H9 (cell line): ENCODE results near the gene NCOR1. TPM values are rescaled to one million over a fixed set of nuclear protein-coding genes. Genes with fewer than 3 reads are reported as not detected.

ENCODE experiments used
- DNase-seq: peaks from one replicate; pipeline ENCODE4 v3.0.0-alpha.2; 2017
- H2AFZ ChIP-seq: one replicate; pipeline ENCODE4 v1.6.1; 2013; ENCODE audit warnings: mild to moderate bottlenecking, low read length, control low read depth, moderate library complexity
- H2AK5ac ChIP-seq: 2 replicates; pipeline ENCODE4 v1.6.1; 2013; ENCODE audit warnings: low read length, control low read depth, mixed read lengths; ENCODE audit not compliant: insufficient read length
- H2BK120ac ChIP-seq: one replicate; pipeline ENCODE4 v1.6.1; 2013; ENCODE audit warnings: low read depth, mild to moderate bottlenecking, low read length, control low read depth, inconsistent platforms; ENCODE audit not compliant: poor library complexity, severe bottlenecking
- H2BK12ac ChIP-seq: 2 replicates; pipeline ENCODE4 v1.6.1; 2013; ENCODE audit warnings: low read length, control low read depth, mixed read lengths, low read depth; ENCODE audit not compliant: insufficient read length
- H2BK15ac ChIP-seq: 2 replicates; pipeline ENCODE4 v1.6.1; 2013; ENCODE audit warnings: low read depth, low read length, control low read depth
- H2BK20ac ChIP-seq: one replicate; pipeline ENCODE4 v1.6.1; 2013; ENCODE audit warnings: low read depth, mild to moderate bottlenecking, low read length, control low read depth, inconsistent platforms; ENCODE audit not compliant: poor library complexity, severe bottlenecking
- H2BK5ac ChIP-seq: 2 replicates; pipeline ENCODE4 v1.6.1; 2013; ENCODE audit warnings: low read length, control low read depth, mixed read lengths; ENCODE audit not compliant: insufficient read length
- H3K14ac ChIP-seq: 2 replicates; pipeline ENCODE4 v1.6.1; 2013; ENCODE audit warnings: low read length, control low read depth; ENCODE audit not compliant: insufficient read depth
- H3K18ac ChIP-seq: 2 replicates; pipeline ENCODE4 v1.6.1; 2013; ENCODE audit warnings: low read depth, mild to moderate bottlenecking, mixed read lengths, low read length, control low read depth; ENCODE audit not compliant: insufficient read length
- H3K23ac ChIP-seq: 2 replicates; pipeline ENCODE4 v1.6.1; 2013; ENCODE audit warnings: low read length, control low read depth, mixed read lengths, low read depth; ENCODE audit not compliant: insufficient read length
- H3K23me2 ChIP-seq: 2 replicates; pipeline ENCODE4 v1.6.1; 2013; ENCODE audit warnings: low read depth, mild to moderate bottlenecking, mixed read lengths, low read length, control low read depth; ENCODE audit not compliant: insufficient read length, poor library complexity, severe bottlenecking
- H3K27ac ChIP-seq: 2 replicates; pipeline ENCODE4 v1.5.1; 2013; ENCODE audit warnings: low read length, control low read depth, mixed read lengths, low read depth; ENCODE audit not compliant: insufficient read length
- H3K27me3 ChIP-seq: 2 replicates; pipeline ENCODE4 v1.6.1; 2013; ENCODE audit warnings: low read length, control low read depth, inconsistent platforms; ENCODE audit not compliant: insufficient read depth
- H3K4ac ChIP-seq: 2 replicates; pipeline ENCODE4 v1.6.1; 2013; ENCODE audit warnings: low read depth, mild to moderate bottlenecking, control low read depth, inconsistent platforms, low read length, moderate library complexity
- H3K4me1 ChIP-seq: 2 replicates; pipeline ENCODE4 v1.6.1; 2013; ENCODE audit warnings: low read length, control low read depth, inconsistent platforms; ENCODE audit not compliant: insufficient read depth
- H3K4me2 ChIP-seq: 2 replicates; pipeline ENCODE4 v1.6.1; 2013; ENCODE audit warnings: low read length, control low read depth, mixed read lengths; ENCODE audit not compliant: insufficient read length, insufficient read depth
- H3K56ac ChIP-seq: 2 replicates; pipeline ENCODE4 v1.6.1; 2013; ENCODE audit warnings: low read depth, mild to moderate bottlenecking, mixed read lengths, low read length, control low read depth; ENCODE audit not compliant: insufficient read length
- H3K79me1 ChIP-seq: 2 replicates; pipeline ENCODE4 v1.6.1; 2013; ENCODE audit warnings: low read depth, mild to moderate bottlenecking, moderate library complexity, low read length, control low read depth, inconsistent platforms; ENCODE audit not compliant: insufficient read depth, poor library complexity, severe bottlenecking
- H3K79me2 ChIP-seq: 2 replicates; pipeline ENCODE4 v1.6.1; 2013; ENCODE audit warnings: low read length, control low read depth, inconsistent platforms; ENCODE audit not compliant: insufficient read depth
- H3K9ac ChIP-seq: 2 replicates; pipeline ENCODE4 v1.6.1; 2013; ENCODE audit warnings: low read length, control low read depth, mixed read lengths; ENCODE audit not compliant: insufficient read length; ENCODE audit errors: extremely low read depth
- H3K9me3 ChIP-seq: one replicate; pipeline ENCODE4 v1.6.1; 2013; ENCODE audit warnings: low read depth, low read length, inconsistent platforms; ENCODE audit not compliant: control insufficient read depth
- H3T11ph ChIP-seq: one replicate; pipeline ENCODE4 v1.6.1; 2013; ENCODE audit warnings: mild to moderate bottlenecking, low read length, control low read depth, inconsistent platforms
- H4K20me1 ChIP-seq: one replicate; pipeline ENCODE4 v1.6.1; 2013; ENCODE audit not compliant: control insufficient read depth, insufficient read length, insufficient read depth
- H4K5ac ChIP-seq: 2 replicates; pipeline ENCODE4 v1.6.1; 2013; ENCODE audit warnings: low read depth, mild to moderate bottlenecking, mixed read lengths, low read length, control low read depth; ENCODE audit not compliant: insufficient read length
- H4K8ac ChIP-seq: replicated peaks from 2 replicates; pipeline ENCODE4 v1.6.1; 2013; ENCODE audit warnings: low read length, control low read depth, mixed read lengths, low read depth; ENCODE audit not compliant: insufficient read length
- H4K91ac ChIP-seq: 2 replicates; pipeline ENCODE4 v1.6.1; 2013; ENCODE audit warnings: low read depth, mild to moderate bottlenecking, moderate library complexity, mixed read lengths, low read length, control low read depth; ENCODE audit not compliant: insufficient read length
- H3K27ac Mint-ChIP-seq, 3 experiments: 2 replicates in 2 of 3; 3 replicates in 1 of 3; pipeline ENCODE4 v1.8.0; 2020 to 2021; ENCODE audit warnings: mixed read lengths in 3 of 3, mild to moderate bottlenecking in 1 of 3, moderate library complexity in 1 of 3
- H3K27me3 Mint-ChIP-seq: 2 replicates; pipeline ENCODE4 v1.8.0; 2021; ENCODE audit warnings: low read depth, mild to moderate bottlenecking, moderate library complexity, mixed read lengths
- H3K36me3 Mint-ChIP-seq, 3 experiments: 2 replicates in 2 of 3; 3 replicates in 1 of 3; pipeline ENCODE4 v1.8.0; 2020 to 2021; ENCODE audit warnings: low read depth in 3 of 3, mixed read lengths in 3 of 3; ENCODE audit not compliant: insufficient read depth in 1 of 3
- H3K4me1 Mint-ChIP-seq, 2 experiments: 2 replicates each; pipeline ENCODE4 v1.8.0; 2020; ENCODE audit warnings: mixed read lengths in 2 of 2
- H3K4me3 Mint-ChIP-seq, 2 experiments: 2 replicates in 1 of 2; 3 replicates in 1 of 2; pipeline ENCODE4 v1.8.0; 2020 to 2021; ENCODE audit warnings: mild to moderate bottlenecking in 2 of 2, mixed read lengths in 2 of 2, moderate library complexity in 1 of 2
- H3K9me3 Mint-ChIP-seq, 2 experiments: 2 replicates in 1 of 2; 3 replicates in 1 of 2; pipeline ENCODE4 v1.8.0; 2020; ENCODE audit warnings: mild to moderate bottlenecking in 2 of 2, mixed read lengths in 2 of 2, moderate library complexity in 1 of 2
- WGBS: extraction: QIAGEN DNeasy Blood & Tissue Kit; methylation state at CpG from one replicate; pipeline ENCODE4 v1.1.7; 2013; ENCODE audit warnings: missing lambda C conversion rate, low lambda C conversion rate, mixed read lengths; ENCODE audit not compliant: insufficient read length; ENCODE audit errors: extremely low coverage; 5-methylcytosine and 5-hydroxymethylcytosine counted together
- total RNA-seq: library from RNA; stranded (reverse); gene quantifications from 2 replicates; pipeline ENCODE4 v1.2.1, GENCODE V29; 2021
- TF ChIP-seq, protein P1 (sequence below): fragments of 200-600 bp; sonication (generic); conservative IDR thresholded peaks from 3 replicates; pipeline ENCODE4 v1.8.0; 2021; ENCODE audit warnings: antibody characterized with exemption, mild to moderate bottlenecking

NCOR1 gene
- total RNA-seq, 1 experiment from 2014 or later, result 119 TPM

DNA sequence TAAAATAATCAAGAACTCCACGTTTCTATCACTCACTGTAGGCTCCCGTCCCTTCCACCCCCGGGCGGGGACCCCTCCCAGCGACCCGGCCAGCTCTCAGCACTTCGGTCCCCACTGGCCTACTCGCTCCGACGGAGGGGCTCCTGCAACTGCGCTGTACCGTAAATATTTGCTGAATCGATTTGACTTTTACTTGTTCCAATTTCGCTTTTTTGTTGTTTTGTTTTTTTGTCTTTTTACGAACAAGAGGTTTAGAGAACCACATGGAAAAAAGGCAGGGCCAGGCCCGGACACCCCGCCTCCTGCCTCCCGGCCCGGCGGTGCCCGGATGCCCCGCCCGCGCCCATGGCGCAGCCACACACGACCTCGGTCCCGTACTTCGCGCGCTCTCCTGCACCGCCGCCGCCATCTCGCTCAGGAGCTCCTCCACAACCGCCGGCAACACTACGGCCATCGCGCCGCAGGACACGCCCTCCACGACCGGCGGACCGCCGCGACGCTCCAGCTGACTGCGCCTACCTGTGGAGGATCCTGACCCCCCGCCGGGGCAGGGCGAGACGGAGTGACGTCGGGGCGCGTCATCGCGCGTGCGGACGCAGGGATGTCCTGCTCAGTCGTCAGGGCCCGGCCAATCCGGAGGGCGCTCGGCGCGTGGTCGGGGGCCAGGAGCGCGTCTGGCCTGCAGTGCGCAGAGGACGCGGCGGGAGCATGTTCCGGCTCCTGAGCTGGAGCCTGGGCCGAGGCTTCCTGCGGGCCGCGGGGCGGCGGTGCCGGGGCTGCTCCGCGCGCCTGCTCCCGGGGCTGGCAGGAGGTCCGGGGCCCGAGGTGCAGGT is 216.0 kb downstream of the NCOR1 start, which contains the start of the genes TTC19 and ZSWIM7:
TSS of gene TTC19 (plus strand) at position 684 of the 833 bp plus-strand sequence. CDS start at position 709, 25 bp downstream.
TSS of gene ZSWIM7 (minus strand) at position 564 of the 833 bp plus-strand sequence. CDS start at position 454, 110 bp downstream.
- Histone ChIP-seq H4K91ac (no peak within 1 kb of the TSS), H3K23me2 (peaks cover 7% of the 10 kb centered on the region), H4K5ac (no peak within 1 kb of the TSS), H2AK5ac (no peak within 1 kb of the TSS), H3K27me3 (no peaks in the 10 kb centered on the region), H4K8ac (no peak within 1 kb of the TSS), H3K9ac (peak within 1 kb of the TSS; percentile 77), H3T11ph (no peak within 1 kb of the TSS), H2BK5ac (no peak within 1 kb of the TSS), H3K23ac (no peak within 1 kb of the TSS), H2AFZ (no peak within 1 kb of the TSS), H2BK15ac (no peak within 1 kb of the TSS), H3K4ac (no peak within 1 kb of the TSS; the same call in 1 of the 2 replicates), H3K4me1 (0 out of 2 replicates have a peak, but pooled peaks cover 4% of the 10 kb centered on the region), H3K14ac (peak within 1 kb of the TSS; percentile 94), H2BK20ac (no peak within 1 kb of the TSS), H3K79me2 (peaks cover 13% of the 10 kb centered on the region; the same call in 1 of the 2 replicates), H2BK12ac (no peak within 1 kb of the TSS), H4K20me1 (no peaks in the 10 kb centered on the region), H3K79me1 (peaks cover 8% of the 10 kb centered on the region), H3K9me3 (no peaks in the 10 kb centered on the region), H2BK120ac (no peak within 1 kb of the TSS), H3K56ac (no peak within 1 kb of the TSS), H3K18ac (peak within 1 kb of the TSS; percentile 93), H3K27ac (peak within 1 kb of the TSS; percentile 1), H3K4me2 (peak within 1 kb of the TSS; percentile 93)
- WGBS, result no CpG with 5 or more reads among the region's 91 CpGs
- peak; percentile 99 for DNase-seq
- peaks cover 7 to 10% of the 10 kb centered on the region in 2 experiments for H3K9me3 Mint-ChIP-seq
- TF ChIP-seq, protein P1, sequence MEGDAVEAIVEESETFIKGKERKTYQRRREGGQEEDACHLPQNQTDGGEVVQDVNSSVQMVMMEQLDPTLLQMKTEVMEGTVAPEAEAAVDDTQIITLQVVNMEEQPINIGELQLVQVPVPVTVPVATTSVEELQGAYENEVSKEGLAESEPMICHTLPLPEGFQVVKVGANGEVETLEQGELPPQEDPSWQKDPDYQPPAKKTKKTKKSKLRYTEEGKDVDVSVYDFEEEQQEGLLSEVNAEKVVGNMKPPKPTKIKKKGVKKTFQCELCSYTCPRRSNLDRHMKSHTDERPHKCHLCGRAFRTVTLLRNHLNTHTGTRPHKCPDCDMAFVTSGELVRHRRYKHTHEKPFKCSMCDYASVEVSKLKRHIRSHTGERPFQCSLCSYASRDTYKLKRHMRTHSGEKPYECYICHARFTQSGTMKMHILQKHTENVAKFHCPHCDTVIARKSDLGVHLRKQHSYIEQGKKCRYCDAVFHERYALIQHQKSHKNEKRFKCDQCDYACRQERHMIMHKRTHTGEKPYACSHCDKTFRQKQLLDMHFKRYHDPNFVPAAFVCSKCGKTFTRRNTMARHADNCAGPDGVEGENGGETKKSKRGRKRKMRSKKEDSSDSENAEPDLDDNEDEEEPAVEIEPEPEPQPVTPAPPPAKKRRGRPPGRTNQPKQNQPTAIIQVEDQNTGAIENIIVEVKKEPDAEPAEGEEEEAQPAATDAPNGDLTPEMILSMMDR, result no peak
- peaks cover 13 to 16% of the 10 kb centered on the region in 2 experiments for H3K4me1 Mint-ChIP-seq
- no peaks in the 10 kb centered on the region for H3K27me3 Mint-ChIP-seq
- H3K4me3 Mint-ChIP-seq, result peak within 1 kb of the TSS; percentile 96
- peaks cover 36 to 43% (median 42%) of the 10 kb centered on the region in 3 experiments for H3K36me3 Mint-ChIP-seq
- peak within 1 kb of the TSS; percentile 96 to 100 (median 99) for H3K27ac Mint-ChIP-seq
